Activated CD4-positive, CD25-positive, alpha-beta regulatory T cell treated with anti-CD3 and anti-CD28 coated beads, Interleukin-2, amount 50 U/mL, for 16 hours (primary cell): Measurements from ENCODE around the gene PRMT1.
A peak's percentile ranks its signal among the peaks of the same experiment; 100 is the strongest.

Experiments used
- DNase-seq: peaks from one replicate; pipeline ENCODE4 v3.0.0-alpha.2; 2020; ENCODE audit warnings: low read depth, low spot score

PRMT1 gene

DNA sequence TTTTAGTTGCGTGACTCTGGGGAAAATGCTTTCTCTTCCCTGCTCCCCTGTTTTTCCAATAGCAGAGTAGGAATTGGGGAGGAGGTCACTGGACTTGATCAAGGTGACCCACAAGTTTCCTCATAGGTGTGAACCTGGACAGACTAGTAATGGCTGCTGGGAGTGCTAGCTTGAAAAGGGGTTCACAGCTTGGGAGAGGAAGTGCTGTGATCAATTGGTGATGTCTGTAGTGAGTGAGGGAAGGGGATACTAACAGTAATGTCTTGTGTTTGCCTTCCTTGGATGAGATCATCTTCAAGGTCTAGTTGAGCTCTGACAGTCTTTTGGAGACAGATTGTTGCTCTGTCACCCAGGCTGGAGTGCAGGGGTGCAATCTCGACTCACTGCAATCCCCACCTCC, 9.6 kb upstream of the PRMT1 start:
- no peak for DNase-seq

DNA sequence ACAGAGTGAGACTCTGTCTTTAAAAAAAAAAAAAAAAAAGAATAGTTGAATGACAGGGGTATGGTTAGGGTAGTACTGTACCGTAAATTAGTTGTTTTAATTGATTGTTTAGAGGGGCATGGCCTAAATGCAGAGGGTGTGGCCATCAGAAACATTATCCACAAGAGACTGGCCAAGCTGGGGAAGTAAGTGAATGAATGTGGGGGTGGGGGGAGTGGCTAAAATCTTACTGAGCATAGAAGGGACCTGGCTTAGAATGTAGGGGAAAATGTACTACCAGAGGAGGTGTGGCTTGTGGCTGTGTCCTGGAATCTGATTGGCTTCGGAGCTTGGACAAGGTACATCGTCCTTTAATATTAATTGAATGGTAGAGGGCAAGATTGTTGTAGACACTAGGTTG, 7.6 kb upstream of the PRMT1 start:
- no peak for DNase-seq

DNA sequence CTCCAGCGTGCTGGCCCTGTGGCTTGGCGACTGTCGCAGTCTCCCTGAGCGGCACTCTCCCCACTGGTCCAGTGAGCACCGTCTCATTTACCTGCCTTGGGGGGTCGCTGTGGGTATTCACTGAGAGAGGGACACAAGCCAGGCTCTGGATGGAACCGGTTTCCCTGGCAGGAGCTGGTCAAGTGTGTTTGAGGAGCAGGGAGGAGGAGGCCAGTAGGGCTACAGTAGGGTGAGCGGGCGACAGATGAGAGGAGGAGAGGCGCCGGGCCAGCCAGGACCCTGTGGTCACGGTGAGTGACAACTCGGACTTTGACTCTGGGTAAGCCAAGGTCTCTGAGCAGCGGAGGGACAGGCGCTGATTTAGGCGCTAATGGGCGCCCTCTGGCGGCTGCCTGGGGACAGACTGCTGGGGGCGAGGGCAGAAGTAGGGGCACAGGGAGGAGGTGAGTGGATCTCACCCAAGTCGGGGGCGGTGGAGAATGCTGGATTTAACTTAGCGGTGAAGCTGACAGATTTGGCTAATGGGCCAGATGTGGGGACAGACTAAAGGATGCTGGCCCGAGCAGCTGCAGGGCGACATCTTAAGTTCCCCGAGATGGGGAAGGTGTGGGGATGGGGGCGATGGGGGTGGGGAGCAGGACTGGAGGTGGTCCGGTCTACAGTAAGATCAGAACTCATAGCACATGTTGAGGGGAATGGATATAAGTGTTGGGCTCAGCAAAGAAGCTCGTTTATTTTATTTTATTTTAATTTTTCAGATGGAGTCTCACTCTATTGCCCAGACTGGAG, 4.7 kb upstream of the PRMT1 start:
- DNase-seq: peak; percentile 64

DNA sequence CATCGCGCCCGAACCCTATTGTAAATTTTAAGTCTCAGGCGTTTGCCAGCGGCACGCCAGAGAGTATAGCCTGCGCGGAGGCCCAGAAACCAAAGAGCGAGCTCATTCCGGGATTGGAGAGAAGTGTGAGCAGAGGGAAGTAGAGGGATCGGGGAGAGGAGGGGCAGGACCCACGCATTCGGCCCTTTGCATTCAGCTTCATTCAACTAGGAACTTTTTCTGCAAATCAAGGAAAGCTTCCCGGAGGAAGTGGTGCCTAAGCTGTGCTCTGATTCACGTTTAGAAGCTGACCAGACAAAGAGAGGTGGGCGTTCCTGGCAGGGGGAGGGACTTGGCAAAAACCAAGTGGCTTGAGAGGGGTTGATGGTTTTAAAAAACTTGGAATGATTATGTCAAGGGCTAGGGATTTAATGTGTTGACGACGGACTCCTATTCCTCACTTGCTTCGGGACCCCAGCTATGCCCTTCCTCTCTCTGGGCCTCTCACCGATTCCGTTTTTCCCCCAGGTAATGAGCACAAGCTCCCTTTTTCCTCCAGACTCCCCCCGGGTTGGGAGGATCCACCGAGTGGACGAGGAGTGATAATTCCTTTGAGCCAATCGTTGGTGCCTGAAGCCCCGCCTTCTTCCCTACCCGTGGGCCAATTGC, 811 bp upstream of the PRMT1 start:
- DNase-seq: peak; percentile 33

DNA sequence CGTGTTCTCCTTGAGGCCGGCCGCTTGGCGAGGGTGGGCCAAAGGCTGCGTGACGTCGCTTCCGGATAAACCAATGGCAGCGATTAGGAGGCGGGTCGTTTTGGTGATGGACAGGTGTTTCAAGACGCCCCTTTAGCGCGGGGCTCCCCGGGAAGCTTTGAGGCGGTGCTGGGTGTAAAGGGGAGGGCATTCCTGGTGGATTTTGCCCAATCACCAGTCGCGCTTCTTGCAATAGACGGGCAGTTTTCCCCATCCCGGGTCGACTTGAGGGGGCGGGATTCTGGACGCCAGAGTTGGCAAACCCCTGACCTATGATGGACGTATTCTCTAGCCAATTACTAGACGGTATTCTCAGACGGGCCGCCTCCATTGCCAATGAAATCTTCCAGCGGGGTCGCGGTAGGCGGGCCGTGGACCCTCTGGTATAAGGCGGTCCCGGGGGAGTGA, 264 bp upstream of the PRMT1 start:
- DNase-seq: peak; percentile 97

DNA sequence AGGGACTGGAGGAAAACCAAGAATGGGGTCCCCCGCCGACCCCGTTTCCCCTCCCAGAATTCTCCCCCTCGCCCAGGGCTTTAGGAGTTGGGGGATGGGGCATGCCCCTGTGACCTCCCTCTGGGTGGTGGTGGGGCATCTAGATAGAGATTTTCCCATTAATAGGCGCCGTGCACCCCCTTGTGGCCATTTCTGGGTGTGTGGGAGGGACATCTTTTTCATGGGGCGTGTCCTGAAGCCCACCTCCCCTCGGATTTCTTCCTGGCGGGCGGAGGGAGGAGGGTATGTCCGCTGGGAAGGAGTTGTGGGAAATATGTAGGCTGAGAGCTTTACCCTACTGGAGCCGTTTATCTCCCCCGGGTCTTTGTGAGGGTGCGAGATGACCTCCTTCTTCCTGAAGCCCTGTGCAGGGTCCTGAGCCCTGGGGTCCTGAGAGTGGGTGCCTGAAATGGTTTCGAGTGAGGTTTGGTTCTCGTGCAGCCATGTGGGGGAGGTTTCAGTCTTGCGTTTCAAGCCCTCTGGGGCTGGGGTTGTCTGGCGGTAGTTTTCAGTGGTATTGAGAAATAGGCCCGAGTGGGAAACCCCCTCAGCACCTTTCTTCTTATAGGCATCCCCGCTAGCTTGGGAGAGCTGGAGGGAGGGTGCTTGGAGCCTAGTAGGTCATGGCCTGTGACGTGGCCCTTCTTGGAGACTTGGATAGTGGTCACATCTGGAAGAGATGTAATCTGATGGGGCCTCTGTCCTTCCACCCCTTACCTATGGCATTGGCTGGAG, 1.0 kb downstream of the PRMT1 start:
- DNase-seq: peak; percentile 71

DNA sequence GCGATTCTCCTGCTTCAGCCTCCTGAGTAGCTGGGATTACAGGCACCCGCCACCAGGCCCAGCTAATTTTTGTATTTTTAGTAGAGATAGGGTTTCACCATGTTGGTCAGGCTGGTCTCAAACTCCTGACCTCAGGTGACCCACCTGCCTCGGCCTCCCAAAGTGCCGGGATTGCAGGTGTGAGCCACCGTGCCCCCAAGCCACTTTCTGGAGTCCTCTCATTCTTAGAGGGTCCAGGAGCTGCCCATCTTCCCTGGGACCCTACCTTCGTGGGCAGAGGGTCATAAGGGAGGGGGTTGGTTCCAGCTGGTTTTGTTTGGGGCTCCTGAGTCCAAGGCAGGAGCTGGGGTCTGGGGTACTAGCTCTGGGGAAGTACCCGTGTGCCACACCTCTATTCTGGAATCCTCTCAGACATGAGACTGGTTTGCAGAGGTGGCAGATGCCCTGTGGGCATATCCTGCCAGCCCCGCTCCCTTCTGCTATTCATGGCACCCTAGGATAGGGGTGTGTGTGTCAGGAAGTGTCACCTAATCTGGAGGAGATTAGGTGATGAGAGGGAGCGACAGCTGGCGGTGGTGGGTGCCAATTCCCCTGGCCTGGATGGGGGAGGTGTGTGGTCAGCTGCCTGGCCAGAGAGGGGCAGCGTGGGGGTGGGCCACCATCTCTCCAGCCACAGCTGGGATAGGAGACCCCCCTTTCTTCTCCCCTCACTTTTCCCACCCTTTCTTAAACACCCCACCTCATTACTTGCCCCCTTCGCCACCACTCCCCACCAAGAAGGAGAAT, 2.1 kb downstream of the PRMT1 start:
- no peak for DNase-seq

DNA sequence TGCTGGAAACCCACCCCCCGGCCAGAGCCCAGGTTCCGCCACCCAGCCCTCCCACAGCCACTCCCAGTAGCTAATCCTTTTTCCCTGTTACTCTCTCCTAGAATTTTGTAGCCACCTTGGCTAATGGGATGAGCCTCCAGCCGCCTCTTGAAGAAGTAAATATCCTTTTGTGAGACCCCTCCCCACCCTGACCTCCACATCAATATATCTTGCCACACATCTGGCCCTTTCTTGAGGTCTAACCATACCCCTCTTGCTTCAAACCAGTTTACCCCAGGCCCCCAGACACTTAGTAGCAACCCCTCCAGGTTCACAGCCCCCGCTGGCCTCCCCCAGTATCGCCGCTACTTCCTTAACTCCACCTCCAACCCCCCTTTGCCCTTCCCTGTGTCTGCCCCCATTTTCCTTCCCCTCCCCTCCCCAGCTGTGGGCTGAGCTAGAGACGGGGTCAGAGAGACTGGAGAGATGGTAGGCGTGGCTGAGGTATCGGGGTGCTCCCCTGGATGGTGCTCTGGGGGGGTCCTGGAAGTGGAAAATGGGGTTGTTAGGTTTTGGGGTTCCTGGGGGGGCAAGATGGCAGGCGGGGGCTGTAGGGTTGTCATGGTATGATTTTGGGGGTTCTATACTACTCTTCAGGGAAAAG, 2.8 kb downstream of the PRMT1 start:
- DNase-seq: no peak

DNA sequence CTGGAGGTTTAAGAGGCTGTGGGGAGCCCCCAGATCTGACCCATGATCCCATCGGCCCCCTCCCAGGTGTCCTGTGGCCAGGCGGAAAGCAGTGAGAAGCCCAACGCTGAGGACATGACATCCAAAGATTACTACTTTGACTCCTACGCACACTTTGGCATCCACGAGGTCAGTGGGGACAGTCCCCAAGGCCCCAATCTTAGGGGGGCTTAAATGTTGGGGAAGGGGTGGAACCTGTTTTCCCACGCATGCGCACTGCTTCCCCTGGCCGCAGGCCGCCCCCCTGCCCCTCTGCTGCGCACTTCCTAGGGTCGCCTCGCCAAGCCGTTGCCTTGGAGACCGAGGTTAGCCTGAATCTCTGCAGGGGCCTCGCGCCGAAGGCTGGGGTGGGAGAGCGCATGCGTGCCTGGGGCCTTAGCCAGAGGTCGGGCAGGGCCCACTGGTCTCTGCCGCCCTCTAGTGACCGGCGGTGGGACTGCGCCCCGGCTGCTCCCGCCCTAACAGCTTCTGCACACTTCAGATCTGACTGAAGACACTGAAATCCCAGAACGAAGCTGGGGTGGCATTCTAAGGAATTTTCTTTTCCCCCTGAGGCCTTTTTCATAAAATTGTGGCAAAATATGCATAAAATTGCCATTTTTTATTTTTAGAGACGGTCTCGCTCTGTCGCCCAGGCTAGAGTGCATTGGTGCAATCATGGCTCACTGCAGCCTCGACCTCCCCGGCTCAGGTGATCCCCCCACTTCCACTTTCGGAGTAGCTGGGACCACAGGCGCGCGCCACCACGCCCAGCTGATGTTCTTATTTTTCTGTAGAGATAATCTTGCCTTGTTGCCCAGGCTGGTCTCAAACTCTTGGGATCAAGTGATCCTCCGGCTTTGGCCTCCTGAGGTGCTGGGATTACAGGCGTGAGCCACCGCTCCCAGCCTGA, 3.6 kb downstream of the PRMT1 start:
- peak; percentile 86 for DNase-seq

DNA sequence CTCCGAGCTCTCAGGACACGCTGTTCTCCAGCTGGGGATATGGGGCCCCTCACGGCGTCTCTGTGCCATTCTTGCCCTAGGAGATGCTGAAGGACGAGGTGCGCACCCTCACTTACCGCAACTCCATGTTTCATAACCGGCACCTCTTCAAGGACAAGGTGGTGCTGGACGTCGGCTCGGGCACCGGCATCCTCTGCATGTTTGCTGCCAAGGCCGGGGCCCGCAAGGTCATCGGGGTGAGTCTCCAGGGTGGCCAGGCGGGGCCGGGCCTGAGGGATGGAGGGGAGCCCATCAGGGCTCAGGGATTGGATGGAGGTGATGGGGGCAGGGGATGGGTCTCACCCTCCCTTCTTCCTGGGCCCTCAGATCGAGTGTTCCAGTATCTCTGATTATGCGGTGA, 4.8 kb downstream of the PRMT1 start:
- no peak for DNase-seq

DNA sequence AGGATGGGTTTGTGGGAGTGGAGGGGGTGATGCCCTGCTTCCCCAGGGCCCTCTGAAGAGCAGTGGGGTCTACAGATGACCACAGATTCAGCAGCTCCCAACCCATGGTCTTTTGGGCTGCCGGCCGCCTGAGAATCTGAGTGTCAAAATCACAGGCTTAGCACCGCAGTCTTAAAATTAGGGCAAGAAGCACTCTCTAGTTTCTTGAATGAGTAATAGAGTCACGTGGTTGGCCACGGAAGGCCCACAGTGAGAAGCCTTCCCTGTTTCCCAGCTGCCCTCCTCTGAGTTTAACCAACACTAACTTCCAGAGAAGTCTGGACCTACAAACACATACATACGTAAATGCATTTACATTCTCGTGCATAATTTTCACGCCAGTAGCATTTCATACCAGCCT, 5.2 kb downstream of the PRMT1 start:
- no peak for DNase-seq

DNA sequence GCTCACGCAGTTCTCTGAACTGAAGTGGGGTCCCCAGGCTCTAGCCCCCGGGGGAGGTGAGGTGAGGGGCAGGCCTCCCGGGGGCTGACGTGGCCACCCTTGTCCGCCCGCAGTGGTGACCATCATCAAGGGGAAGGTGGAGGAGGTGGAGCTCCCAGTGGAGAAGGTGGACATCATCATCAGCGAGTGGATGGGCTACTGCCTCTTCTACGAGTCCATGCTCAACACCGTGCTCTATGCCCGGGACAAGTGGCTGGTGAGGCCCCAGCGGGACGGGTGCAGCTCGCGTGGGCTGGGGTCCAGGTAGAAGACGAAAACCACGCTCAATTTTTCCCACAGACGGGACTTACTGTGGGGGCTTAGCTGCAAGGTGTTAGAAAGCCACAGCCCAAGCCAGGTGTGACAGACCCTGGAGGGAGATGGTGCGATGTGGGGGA, 6.8 kb downstream of the PRMT1 start:
- DNase-seq: no peak

DNA sequence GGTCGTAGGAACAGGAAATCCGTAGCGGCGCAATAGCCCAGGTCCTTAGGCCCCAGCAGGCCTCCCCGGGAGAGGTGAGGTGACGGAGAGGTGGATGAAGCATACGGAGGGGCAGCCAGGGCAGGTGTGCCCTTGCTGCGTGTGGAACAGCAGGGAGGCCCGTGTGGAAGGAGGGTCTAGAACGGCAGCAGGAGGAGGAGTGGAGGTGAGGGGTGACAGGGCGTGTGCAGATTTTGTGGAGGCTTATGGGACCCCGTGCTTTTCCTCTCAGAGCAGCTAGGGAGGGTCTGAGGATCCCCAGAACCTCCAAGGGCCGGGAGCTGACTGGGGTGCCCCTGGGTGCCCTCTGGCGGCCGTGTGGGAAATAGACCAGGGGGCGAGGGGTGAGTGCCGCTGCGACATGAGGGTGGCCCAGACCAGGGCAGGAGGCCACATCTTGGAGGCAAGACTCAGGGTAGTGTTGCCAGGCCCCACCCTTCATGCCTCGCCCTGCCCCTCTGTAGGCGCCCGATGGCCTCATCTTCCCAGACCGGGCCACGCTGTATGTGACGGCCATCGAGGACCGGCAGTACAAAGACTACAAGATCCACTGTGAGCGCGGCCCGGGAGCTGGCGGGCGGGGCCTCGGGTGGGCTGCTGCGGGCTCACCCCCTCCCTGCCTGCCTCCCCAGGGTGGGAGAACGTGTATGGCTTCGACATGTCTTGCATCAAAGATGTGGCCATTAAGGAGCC, 7.3 kb downstream of the PRMT1 start:
- DNase-seq: no peak

DNA sequence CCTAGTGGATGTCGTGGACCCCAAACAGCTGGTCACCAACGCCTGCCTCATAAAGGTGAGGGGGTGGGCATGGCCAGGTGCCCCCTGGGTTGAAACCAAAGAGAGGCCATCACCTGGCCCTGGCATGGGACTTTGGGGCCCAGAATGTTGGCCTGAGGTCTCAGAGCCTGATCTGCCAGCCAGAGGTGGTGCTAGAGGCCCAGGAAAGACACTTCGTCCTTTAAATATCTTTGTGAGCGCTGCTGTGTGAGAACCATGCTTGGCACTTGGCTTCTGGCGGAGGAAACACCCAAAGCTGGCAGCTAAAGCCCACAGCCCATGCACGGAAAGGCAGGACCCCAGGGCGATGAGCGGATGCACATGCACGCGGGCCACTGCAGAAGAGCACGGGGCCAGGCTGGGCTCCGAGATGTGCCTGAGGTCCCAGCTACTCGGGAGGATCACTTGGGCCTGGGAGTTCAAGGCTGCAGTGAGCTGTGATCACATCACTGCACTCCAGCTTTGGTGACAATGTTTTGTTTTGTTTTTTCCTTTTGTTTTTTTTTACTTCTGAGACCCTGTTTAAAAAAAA, 8.0 kb downstream of the PRMT1 start:
- DNase-seq: no peak

DNA sequence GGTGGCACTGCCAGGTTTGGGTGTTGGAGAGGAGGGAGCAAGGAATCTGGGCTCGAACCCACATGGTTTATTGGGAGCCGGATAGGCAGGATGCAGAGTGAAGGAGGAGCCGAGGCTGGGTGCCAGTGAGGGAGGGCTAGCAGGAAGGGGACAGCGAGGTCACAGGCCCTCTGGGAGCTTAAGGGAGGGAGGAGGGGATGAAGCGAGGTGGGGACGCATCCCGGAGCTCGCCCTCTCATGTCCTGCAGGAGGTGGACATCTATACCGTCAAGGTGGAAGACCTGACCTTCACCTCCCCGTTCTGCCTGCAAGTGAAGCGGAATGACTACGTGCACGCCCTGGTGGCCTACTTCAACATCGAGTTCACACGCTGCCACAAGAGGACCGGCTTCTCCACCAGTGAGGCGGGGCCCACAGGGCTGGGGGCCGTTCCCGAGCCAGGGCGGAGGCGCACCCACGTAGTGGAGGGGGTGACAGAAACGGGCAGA, 8.8 kb downstream of the PRMT1 start:
- DNase-seq: no peak

DNA sequence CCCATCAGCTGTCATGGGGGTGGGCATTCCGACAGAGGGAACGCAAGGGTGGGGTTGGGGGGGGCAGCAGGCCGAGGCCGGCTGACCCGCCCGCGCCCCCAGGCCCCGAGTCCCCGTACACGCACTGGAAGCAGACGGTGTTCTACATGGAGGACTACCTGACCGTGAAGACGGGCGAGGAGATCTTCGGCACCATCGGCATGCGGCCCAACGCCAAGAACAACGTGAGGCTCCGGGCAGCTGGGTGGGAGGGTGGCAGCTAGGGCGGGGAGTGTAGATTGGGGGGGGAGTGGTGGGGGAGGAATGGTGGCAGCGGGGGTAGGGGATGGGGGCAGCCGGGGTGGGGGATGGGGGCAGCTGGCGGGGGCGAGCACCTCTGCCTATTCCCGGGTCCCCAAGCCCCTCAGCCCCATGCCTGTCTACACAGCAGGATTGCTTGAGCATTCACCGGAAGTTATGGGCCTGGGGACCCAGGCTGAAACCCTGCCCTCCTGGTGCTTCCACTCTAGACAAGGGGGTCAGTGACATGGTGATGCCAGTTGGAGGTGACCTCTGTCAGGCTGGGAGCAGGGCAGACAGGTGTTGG, 9.5 kb downstream of the PRMT1 start:
- DNase-seq: no peak

DNA sequence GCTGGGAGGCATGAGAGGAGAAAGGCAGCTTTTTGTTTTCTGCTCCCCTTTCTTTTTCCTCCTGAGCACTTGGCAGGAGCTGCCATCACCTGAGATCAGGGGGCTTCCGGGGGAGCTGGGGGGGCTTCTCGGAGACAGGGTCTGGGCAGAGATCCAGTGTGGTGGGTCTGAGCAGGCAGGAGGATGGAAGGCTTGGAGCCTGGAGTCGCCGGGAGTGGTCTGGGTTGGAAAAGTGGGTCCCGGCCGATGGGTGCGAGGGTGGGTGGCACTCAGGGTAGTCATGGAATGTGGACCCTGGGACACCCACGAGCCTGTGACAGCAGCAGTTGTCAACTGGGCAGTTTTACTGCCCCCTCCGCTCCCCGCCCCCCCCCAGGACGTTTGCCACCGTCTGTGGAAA, 10.1 kb downstream of the PRMT1 start:
- DNase-seq: no peak

DNA sequence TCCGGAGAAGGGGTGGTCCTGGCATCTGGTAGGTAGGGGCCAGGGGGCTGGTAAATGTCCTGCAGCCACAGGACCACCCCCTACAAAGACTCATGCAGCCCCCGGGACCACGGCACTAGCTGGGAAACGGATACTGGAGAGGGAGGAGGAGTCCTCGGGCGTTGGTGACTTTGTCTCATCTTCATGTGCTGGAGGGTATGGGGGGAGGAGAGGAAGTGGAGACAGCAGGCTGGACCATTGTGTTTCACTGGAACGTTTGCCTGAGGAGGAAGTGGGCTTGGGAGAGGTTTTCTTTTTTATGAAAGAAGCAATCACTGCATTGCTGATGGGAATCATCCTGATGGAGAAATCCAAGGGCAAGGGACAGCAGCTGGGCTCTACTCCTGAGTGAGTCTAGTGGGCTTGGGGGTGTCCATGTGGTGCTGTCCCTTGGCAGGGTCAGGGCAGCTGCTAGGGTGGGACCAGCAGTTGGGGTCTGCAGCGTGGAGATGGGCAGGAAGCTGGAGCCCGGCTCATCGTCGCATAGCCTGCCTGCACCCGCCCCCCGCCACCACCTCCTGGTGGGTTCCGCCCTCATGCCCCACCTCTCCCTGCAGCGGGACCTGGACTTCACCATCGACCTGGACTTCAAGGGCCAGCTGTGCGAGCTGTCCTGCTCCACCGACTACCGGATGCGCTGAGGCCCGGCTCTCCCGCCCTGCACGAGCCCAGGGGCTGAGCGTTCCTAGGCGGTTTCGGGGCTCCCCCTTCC, 10.7 kb downstream of the PRMT1 start:
- DNase-seq: no peak
